DMS 273 treated with DMSO at 0.1 percent for 48 hours (cell line): ENCODE data around the gene VPS4B.
A peak's percentile ranks its signal among the peaks of the same experiment; 100 is the strongest.
"Not testable (repeated sequence)": the region's sequence is repeated elsewhere in the genome, so short reads cannot be mapped to it uniquely, and the experiment has no call there.

Experiments used
- DNase-seq: peaks from one replicate; lab custom pipeline; 2025; lab: John Stamatoyannopoulos, UW

The VPS4B gene

DNA sequence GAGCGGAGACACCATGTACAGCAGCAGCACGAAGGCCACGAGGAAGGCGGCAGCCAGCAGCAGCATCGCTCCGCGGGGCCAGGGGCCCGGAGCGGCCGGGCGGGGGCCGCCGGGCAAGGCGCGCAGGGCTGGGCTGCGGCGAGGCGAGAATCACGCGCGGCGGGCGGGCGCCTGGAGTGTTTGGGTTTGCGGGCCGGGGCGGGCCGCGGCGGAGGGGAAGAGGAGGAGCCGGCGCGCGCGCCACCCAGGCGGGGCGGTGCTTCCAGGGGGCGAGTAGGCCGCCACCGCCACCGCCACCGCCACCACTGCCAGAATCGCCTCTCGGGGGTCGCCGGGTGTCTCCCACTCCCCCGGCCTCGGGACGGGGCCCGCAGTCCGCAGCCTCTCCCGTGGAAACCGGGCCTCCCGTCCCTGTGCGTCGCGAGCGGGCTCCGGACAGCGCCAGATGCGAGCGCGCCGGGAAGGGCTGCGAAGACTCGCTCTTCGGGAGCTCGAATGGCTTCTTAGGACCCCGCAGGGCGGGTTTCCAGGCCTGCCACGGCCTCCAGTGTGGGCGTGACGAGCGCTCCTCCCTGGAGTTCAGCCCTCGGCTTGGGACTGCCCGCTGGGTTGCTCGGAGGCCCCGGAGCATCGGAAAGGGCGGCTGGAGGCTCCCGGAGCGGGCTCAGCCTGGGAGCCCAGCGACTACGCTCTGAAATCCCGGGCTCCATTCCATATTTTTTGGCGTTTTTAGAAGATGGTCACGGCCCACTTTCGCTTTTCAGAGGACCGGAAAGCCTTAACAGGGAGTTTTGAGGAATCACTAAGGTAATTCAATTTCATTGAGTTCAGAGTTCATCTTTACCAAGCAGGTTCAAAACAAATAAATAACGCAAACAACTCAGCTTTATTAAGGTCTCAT lies 55.0 kb downstream of the VPS4B start, which contains the start of gene KDSR:
Gene KDSR (minus strand): TSS at position 154 of the 901 bp plus-strand sequence. CDS start 88 bp downstream, at position 66.
- peak; percentile 93 for DNase-seq

DNA sequence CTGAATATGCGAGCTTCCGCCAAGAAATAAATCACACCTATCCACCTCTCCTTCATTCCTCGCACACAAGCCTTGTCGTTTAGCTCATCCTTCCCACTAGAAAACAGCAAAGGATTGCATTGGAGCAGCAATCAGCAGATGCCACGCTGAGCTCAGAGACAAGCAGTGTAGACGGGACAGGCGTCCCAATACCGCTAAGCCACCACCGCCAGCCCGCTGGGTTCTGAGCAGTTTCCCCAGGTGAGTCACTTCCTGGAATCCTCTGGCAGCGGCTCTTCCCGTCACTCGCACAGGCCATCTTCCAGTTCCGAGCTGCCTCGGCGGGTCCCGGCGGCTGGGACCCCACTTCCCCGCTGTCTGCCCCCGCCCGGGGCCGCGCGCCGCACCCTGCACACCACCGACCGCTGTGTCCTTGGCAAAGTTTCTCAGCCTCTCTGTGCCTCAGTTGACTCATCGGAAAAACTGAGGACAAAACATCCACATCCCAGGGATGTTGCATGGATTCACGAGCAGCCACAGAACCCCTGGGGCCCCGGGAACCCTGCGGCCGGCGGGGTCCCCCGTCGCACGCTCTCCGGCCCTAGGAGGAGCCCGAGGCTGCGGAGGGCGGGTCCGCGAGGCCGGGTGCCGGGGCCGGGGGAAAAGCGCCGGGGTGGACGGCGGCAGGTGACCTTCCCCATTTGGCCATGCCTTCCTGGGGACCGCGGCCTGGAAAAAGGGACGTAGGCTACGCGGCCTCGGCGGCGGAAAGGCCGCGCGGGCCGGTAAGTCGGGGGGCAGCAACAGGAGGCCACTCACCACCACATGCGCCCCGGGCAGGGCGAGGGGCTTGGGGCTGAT lies 55.8 kb downstream of the VPS4B start:
- DNase-seq, result peak; percentile 4

DNA sequence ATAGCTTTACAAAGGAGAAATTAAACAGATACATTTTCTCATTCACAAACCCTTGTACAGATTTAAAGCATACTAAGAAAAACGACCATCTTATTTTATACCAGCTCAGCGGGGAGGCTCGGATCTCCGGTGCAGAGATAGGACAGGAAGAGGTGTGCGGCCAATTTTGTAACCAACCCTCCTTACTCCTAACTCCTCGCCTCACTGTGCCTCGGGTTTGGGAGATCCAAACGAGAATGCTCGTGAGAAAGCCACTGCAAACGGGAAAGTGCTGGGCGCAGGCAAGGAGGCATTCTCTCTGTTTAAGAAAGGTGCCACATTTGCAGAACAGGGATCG lies 56.4 kb downstream of the VPS4B start:
- DNase-seq, result no peak

GRCh38 chr18:63363951-63364350 lies 58.3 kb downstream of the VPS4B start:
- no peak for DNase-seq

DNA sequence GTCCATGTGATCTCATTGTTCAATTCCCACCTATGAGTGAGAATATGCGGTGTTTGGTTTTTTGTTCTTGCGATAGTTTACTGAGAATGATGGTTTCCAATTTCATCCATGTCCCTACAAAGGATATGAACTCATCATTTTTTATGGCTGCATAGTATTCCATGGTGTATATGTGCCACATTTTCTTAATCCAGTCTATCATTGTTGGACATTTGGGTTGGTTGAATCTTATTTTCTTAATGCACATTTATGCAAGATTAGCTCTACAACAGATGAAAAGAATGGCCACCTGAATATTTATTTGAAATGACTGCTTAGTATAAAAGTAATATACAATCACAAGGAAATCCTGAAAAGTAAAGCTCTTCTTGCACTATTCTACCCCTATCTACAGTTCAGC lies 58.9 kb downstream of the VPS4B start:
- DNase-seq, result not testable (repeated sequence)

DNA sequence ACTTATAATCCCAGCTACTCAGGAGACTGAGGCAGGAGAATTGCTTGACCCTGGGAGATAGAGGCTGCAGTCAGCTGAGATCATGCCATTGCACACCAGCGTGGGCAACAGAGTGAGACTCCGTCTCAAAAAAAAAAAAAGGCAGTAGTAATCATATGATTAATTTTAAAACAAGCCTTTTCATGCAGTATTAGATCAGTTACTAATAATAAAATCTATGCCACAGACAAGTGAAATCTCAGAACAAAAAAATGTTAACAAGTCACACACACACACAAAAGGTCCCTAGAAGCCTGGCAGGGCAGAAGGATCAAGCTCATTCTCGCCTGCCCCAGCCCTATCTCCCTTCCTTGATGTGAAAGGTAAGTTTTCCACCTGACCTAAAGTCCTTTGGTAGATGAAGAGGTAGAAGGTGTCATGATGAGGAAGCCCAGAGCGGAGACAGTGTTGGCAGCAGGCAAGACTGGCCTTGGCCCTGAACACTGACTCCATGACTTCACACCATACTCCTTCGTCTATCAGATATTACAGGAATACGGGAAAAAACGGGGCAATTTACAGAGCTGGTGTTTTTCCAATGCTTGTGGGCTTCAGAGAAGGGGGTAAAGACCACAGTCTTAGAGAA lies 65.9 kb downstream of the VPS4B start:
- DNase-seq, result no peak

DNA sequence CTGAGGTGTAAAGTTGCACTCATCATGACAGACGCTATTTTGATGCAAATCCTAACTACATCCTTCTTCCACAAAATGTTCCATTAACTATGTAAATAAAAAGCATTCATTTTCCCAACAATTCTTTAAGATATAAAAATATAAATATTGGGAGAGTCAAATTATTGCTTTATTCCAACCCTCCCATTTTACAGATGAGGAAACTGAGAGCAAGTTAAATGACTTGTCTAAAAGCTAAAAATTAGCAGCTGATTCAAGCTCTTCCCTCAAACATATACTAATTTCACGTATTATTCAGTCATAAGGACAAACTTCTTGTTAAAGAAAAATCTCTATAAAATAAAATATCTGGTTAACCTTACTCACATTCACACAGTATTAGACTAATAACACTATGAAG lies 72.0 kb downstream of the VPS4B start:
- no peak for DNase-seq

DNA sequence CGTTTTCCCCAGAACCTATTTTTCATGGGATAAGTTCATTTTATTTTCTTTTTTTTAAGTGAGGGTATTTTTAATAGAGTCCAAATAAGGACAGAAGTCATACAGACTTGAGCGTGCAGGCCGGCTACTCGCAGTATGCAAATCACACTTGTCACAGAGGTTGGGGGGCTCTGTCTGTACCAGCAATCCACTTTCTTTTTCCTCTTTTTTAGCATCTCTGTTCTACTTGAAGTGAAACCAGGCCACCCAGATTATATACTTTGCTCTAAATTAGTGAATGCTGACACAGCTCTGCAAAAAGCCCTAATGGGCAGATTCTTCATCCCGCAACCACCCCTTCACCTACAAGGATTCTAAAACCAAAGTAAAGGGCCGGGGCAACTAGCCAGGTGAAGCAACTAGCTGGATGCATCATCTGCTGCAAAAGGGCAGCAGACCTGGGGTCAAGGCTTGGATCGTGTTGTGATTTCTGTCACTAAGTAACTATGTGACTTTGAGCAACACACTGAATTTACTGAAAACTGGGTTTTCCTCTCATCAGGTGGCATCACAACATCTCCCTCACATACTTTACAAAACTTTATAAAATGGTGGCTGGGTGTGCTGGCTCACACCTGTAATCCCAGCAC lies 73.7 kb downstream of the VPS4B start:
- no peak for DNase-seq

DNA sequence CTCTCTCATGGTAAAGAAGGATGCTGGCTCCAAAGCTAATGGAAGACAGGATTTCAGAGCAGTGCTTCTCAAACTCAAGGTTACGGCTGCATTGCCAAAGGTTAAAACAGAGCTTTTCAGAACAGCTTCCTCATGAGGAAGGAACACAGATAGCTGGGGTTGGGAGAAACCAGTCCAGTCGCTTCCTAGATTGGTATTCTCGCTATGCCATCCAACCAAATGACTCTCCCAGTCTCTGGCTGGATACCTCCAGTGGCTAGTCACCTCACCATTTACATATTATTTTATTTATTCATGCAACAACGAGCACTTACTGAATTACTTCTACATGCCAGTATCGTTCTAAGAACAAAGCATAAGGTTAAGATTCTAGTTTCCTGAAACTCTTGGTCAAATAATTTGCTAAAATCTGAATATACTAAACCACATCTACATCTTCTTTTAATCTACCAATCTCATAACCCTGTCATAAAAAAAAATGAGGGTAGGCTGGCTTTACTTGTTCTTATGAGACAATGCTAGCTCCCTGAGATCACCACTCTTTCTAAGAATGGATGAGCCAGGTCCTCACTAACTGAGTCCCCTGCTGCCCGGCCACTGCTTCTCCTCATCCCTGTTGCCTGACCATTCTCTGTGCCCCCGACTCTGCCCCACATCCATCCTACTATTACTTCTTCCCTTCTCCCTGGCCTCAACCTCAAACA lies 75.6 kb downstream of the VPS4B start:
- DNase-seq, result no peak

GRCh38 chr18:63346031-63346430 lies 76.2 kb downstream of the VPS4B start:
- no peak for DNase-seq

DNA sequence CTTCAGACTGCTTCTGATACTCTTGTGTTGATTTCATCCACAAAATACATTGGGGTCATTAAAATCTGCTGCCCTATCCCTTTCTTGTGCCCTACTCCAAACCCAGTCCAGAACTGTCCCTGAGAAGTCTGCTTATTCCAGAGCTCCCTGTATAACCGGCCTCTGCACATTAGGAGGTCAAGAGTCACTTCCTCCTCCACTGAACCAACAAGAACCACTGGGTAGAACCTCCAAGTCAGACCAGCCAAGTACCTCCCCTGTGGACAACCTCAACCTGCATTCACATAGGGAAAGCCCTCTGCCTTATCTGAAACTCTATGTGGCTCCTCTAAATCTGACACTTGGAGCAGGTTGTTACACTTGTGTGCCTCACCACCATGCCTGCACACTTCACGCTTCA lies 77.4 kb downstream of the VPS4B start:
- DNase-seq, result no peak

DNA sequence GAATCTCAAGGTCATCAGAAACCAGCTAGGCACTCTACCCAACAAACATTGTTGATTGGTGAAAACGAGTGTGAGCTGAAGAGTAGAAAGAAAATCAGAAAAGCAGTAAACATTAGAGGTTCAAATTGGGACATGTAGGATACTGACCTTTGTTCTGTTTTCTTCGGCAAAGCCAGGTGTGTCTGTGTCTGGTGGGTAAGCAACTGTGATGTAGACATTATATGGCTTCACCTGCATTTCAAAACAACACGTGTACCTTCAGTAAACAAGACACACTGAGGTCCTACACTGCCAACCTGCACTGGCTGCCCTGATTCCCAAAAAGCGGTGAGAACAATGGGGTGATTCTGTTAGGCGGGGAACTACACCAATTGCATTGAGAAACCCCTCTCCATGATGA lies 78.0 kb downstream of the VPS4B start:
- DNase-seq, result no peak

- DNase-seq, result no peak
These were observed 80.1 kb downstream of the VPS4B start for GRCh38 chr18:63342206-63342605.

DNA sequence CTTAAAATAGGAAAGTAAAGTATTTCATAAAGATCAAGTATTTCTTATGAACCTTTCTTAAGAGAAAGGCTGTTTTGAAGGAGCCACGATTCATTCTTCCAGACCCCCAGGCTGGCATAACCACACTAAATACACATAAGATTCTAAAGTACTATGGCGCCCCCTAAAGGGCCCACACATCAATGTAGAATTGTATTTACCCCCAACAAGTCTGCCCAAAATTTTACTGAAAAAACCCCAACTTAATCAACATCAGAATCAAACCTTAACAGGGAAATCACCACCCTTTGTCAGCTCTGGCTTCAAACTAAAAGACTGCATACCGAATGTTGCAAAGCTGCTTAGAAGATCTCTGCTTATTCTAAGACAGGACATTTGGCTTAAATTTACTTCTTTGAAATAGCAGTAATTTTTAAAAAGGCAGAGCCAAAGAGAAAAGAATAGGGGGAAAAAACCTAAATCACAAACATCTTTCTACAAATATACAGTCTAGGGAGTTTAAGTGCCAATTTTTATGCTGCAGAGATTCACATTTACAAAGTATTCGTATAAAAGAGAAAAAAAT lies 82.3 kb downstream of the VPS4B start:
- DNase-seq, result no peak
